DND-41 (cell line): ENCODE data around the gene COBL.

ENCODE experiments used
- ATAC-seq: fragments of 200-7000 bp; cut with Tn5 transposase; 3 replicates; pipeline ENCODE4 v1.9.1; 2021; ENCODE audit warnings: low read depth; ENCODE audit not compliant: insufficient read depth
- DNase-seq: peaks from one replicate; pipeline ENCODE4 v3.0.0-alpha.2; 2020
- H2AFZ ChIP-seq: 2 replicates; pipeline ENCODE4 v1.6.0; 2012; ENCODE audit warnings: low read depth, low read length
- H3K27ac ChIP-seq: 2 replicates; pipeline ENCODE4 v1.5.1; 2012; ENCODE audit warnings: low read length, inconsistent platforms
- H3K27me3 ChIP-seq: fragments of 200-600 bp; sonication (generic); 2 replicates; pipeline ENCODE4 v1.6.0; 2012; ENCODE audit warnings: low read length, mild to moderate bottlenecking, inconsistent platforms; ENCODE audit not compliant: insufficient read depth, poor library complexity
- H3K36me3 ChIP-seq: 2 replicates; pipeline ENCODE4 v1.5.1; 2012; ENCODE audit warnings: low read length, inconsistent platforms; ENCODE audit not compliant: insufficient read depth
- H3K4me1 ChIP-seq: 2 replicates; pipeline ENCODE4 v1.5.1; 2012; ENCODE audit warnings: mild to moderate bottlenecking, low read length; ENCODE audit not compliant: insufficient read depth
- H3K4me2 ChIP-seq: 2 replicates; pipeline ENCODE4 v1.6.0; 2012; ENCODE audit warnings: mild to moderate bottlenecking, moderate library complexity, low read length, inconsistent platforms; ENCODE audit not compliant: insufficient read depth
- H3K4me3 ChIP-seq, 2 experiments: fragments of 200-600 bp in 1 of 2; shearing (Covaris generic) in 1 of 2; 2 replicates each; pipeline ENCODE4 v1.5.1; 2012 to 2016; ENCODE audit warnings: inconsistent platforms in 2 of 2, low read length in 2 of 2, mild to moderate bottlenecking in 2 of 2, low read depth in 1 of 2, moderate library complexity in 1 of 2
- H3K79me2 ChIP-seq: 2 replicates; pipeline ENCODE4 v1.6.0; 2012; ENCODE audit warnings: low read length, inconsistent platforms; ENCODE audit not compliant: insufficient read depth
- H3K9ac ChIP-seq: 2 replicates; pipeline ENCODE4 v1.6.0; 2012; ENCODE audit warnings: low read depth, mild to moderate bottlenecking, inconsistent platforms, low read length, moderate library complexity
- H3K9me3 ChIP-seq: 2 replicates; pipeline ENCODE4 v1.5.1; 2012; ENCODE audit warnings: low read length, moderate library complexity, mild to moderate bottlenecking, inconsistent platforms; ENCODE audit not compliant: insufficient read depth, severe bottlenecking
- H4K20me1 ChIP-seq: 2 replicates; pipeline ENCODE4 v1.6.0; 2012; ENCODE audit warnings: low read length; ENCODE audit not compliant: insufficient read depth
- CTCF ChIP-seq: IDR thresholded peaks from 2 replicates; pipeline ENCODE4 v1.5.1; 2012; ENCODE audit warnings: borderline replicate concordance, low read length, moderate library complexity, mild to moderate bottlenecking; ENCODE audit not compliant: poor library complexity, severe bottlenecking; ENCODE audit errors: extremely low read depth
- EZH2 ChIP-seq: IDR thresholded peaks from 3 replicates; pipeline ENCODE4 v1.6.1; 2012; ENCODE audit warnings: borderline replicate concordance, low read depth, mild to moderate bottlenecking, moderate library complexity, low read length, inconsistent platforms; ENCODE audit not compliant: severe bottlenecking

Gene COBL

GRCh38 chr7:51045319-51046102 lies 271.1 kb downstream of the COBL start:
- Histone ChIP-seq H3K27me3 (peaks cover 16% of the 10 kb centered on the region), H3K36me3 (no peaks in the 10 kb centered on the region), H3K4me3 (no peak overlapping the region), H3K27ac (no peak overlapping the region), H2AFZ (no peak overlapping the region), H3K9ac (no peak overlapping the region), H3K4me1 (no peaks in the 10 kb centered on the region), H3K79me2 (no peaks in the 10 kb centered on the region), H3K9me3 (no peaks in the 10 kb centered on the region), H3K4me2 (no peak overlapping the region), H4K20me1 (no peaks in the 10 kb centered on the region)
- DNase-seq: no peak
- ATAC-seq: no peak
- TF ChIP-seq EZH2 (no peak), CTCF (no peak)

- H3K27me3 ChIP-seq: peaks cover 19% of the 10 kb centered on the region
- H3K9ac ChIP-seq: no peak overlapping the region
- no peaks in the 10 kb centered on the region for H3K36me3 ChIP-seq
- H3K27ac ChIP-seq: no peak overlapping the region
- ATAC-seq (no peak), DNase-seq (no peak)
- H3K4me1 ChIP-seq: no peaks in the 10 kb centered on the region
- no peaks in the 10 kb centered on the region for H4K20me1 ChIP-seq
- no peak overlapping the region for H3K4me3 ChIP-seq
- no peaks in the 10 kb centered on the region for H3K79me2 ChIP-seq
- no peak overlapping the region for H3K4me2 ChIP-seq
- H2AFZ ChIP-seq: no peak overlapping the region
- TF ChIP-seq EZH2: no peak
- TF ChIP-seq CTCF: no peak
- no peaks in the 10 kb centered on the region for H3K9me3 ChIP-seq
Observed at GRCh38 chr7:51043461-51043860, 273.1 kb downstream of the COBL start.

GRCh38 chr7:51040787-51041186 lies 275.8 kb downstream of the COBL start:
- H4K20me1 ChIP-seq: no peaks in the 10 kb centered on the region; the same call in 1 of the 2 replicates
- peaks cover 19% of the 10 kb centered on the region for H3K27me3 ChIP-seq
- no peak overlapping the region for H3K27ac ChIP-seq
- H3K79me2 ChIP-seq: no peaks in the 10 kb centered on the region
- no peak overlapping the region for H3K9ac ChIP-seq
- TF ChIP-seq EZH2 (no peak), CTCF (no peak)
- H3K9me3 ChIP-seq: no peaks in the 10 kb centered on the region
- H3K36me3 ChIP-seq: no peaks in the 10 kb centered on the region
- no peak for DNase-seq
- H3K4me2 ChIP-seq: no peak overlapping the region
- H3K4me1 ChIP-seq: no peaks in the 10 kb centered on the region
- H3K4me3 ChIP-seq: no peak overlapping the region
- no peak overlapping the region for H2AFZ ChIP-seq
- no peak for ATAC-seq
